NCI-H1048 (cell line): ENCODE data around the gene CCNY.

Experiments used
- DNase-seq: peaks from one replicate; lab custom pipeline; 2025; lab: John Stamatoyannopoulos, UW

Gene CCNY

DNA sequence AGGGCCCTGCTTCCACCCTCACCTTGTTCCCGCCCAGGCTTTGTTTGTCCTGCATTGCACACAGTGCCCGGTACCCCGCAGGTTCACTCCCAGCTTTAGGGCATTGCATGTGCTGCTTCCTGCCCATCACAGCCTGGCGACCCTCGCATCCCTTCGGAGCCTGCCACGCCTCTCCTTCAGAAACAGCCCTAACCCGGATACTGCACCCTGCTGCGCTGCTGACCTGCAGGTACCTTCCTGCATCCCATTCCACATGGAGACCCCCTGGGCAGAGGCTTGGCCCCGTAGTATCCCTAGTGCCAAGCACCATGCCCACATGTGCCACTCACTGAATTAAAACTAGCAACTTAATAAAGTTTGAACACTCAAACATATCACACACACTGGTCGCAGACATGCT lies 249.0 kb downstream of the CCNY start:
- no peak for DNase-seq

DNA sequence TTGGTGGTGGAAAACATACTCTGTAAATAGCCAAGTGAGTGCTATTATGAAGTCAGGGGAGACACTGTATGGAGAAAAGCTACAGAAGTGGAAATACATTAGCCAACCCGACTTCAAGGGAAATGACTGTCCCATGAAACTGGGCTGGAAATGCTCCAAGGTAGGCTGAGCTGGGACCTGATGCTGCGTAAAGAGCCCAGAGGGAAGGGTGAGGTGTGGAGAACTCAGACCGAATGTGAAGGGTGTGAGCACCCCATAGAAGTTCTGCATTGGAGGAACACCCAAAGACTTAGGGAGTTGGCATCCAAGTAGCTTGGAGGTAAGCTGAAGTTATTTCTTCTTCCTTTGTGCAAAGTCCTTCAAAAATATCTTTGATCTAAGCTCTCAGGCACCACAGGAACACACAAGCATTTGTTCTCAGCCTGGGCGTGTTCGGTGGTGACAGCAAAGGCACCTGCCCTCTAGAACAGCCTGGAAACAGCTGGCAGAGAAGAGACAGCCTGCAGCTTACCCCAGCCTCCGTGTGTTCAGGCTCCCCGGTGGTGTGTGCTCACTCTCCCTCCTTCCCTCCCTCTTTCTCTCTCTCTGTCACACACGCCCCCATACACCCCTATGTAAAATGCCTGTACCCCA lies 249.7 kb downstream of the CCNY start:
- no peak for DNase-seq

DNA sequence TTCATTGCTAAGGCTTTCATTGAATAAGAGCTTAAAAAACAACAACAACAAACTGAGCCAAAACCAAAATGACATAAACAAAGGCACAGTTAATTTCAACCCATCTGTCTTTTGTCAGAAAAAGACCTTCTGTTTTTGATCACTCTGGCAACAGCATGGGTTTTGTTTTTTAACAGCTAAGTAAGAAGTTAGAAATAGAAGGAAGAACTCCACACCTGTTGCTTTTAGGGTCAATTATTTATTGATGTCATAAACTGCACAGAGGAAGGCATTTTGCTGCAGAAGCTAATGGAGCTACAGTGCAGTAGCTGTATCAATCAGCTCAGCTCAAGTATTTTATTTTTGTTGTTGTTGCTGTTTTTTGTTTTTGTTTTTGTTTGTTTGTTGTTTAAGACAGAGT lies 252.5 kb downstream of the CCNY start:
- DNase-seq = no peak

- no peak for DNase-seq
These were observed 256.1 kb downstream of the CCNY start for GRCh38 chr10:35592441-35592840.

GRCh38 chr10:35594115-35595079 lies 258.1 kb downstream of the CCNY start:
- DNase-seq = no peak

GRCh38 chr10:35595106-35595505 lies 258.8 kb downstream of the CCNY start:
- DNase-seq = no peak

- DNase-seq = no peak
These were observed 262.1 kb downstream of the CCNY start for GRCh38 chr10:35598379-35598778.

DNA sequence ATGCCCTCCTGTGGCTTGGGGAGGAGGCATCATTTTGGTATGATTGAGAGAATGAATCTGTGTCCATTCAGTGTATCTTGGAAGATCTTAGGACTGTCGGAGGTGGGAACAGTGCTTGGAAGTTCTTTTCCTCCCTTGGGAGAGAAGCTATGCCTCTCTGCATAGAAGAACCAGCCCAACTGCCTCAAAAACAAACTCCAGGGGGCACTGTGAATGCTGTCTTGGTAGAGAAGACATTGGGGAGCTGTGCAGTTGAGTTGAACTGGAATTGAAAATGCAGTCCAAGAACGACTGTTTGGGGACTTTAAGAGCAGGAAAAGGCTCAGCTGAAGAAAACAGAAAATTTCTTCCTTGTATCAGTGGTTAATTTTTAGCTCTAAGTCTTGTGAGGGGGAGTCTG lies 263.9 kb downstream of the CCNY start:
- DNase-seq = no peak

- DNase-seq = no peak
These were observed 268.9 kb downstream of the CCNY start, which contains the start of gene GJD4 for GRCh38 chr10:35605191-35605590. GJD4 (plus strand) TSS chr10:35605341; CDS start chr10:35605568, 227 bp downstream.

DNA sequence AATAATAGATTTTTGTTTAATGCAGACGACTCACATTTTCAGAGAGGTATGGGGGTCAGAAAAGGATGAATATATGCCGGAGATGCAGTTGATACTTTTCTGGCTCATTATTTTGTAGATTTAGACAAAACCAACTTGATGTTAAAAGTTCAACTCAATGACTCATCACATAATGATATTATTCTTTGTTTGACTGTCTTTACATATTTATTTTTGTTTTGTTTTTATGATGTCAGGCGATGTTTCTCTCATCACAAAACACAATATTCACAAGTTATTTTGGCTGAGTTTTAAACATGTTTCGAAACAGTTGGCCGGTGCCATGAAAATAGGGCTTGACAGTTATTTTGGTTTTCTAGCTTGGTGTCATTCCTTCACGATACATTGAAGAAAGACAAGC lies 270.1 kb downstream of the CCNY start:
- DNase-seq = no peak

GRCh38 chr10:35607475-35608327 lies 271.4 kb downstream of the CCNY start:
- no peak for DNase-seq

GRCh38 chr10:35608328-35608672 lies 272.0 kb downstream of the CCNY start:
- DNase-seq = no peak

GRCh38 chr10:35611750-35612149 lies 275.4 kb downstream of the CCNY start:
- DNase-seq = no peak

DNA sequence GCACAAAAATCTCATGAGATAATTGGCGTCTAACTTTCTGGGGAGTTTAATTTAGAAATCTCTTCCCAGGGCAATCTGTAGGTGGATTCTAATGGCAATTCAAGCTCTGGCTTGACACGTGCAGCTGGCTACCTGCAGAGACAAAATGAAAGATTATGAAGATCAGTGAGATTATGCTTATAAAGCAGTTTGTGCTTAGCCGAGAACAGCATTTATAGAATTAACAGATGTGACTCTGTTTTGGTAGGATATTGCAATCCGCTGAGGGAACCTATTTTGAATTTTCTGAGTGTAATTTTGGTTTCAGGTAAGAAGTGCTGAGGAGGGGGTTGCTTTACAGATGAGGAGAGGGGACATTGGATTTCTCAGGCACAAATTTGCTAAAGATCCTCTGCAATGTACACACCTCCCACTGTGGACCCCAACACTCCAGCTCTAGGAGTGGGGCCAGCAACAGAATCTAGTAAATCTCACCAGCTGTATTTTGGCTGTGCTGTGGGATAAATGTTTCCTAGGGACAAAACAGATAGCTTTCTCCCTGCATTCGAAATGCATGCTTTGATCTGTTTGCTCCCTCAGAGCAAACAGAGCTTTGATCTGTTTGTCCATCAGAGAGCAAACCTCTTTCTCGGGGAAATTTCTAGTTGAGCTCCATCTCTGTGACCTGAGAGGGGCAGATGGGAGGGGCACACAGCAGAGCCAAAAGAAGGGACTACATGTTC lies 276.2 kb downstream of the CCNY start:
- no peak for DNase-seq

DNA sequence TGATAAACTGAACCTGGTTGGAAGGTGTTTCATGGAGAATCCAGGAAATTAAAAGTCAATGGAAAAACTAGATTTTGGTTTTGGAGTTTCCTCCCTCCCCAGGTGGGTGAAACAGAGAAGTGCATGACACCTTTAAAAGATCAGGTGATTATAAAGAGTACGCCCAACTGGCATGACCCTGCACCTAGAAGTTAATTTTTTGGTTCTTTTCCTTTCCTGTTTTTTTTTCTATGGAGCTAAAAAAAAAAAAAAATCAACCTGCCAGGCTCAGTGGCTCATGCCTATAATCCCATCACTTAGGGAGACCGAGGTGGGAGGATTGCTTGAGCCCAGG lies 276.8 kb downstream of the CCNY start:
- no peak for DNase-seq

GRCh38 chr10:35613597-35614226 lies 277.4 kb downstream of the CCNY start:
- DNase-seq = no peak

DNA sequence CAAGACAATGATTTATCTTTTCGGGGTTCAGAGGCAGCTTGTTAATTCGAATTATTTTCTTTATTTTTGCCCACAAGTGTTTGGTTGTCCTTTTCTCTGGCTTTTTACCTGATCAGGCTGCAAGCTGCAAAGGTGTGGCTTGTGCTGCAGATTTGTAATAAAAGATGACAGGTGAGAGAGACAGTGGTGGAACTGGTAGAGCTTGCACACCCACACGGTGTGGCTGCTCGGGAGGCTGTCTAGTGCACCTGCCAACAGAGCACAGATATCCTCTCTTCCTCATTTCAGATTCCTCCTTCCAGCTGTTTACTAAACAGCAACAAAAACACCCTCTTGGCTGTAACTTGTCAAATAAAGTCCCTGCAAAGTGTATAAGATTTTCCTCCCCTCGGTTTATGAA lies 278.0 kb downstream of the CCNY start:
- DNase-seq = no peak
